ENCODE data around the gene THYN1. TPM values are rescaled to one million over a fixed set of nuclear protein-coding genes. Genes with fewer than 3 reads are reported as not detected.

THYN1 gene
- 32.6 and 33.9 TPM in 2 replicates for total RNA-seq
- long read RNA-seq, transcript THYN1-201 (7 exons, 1,299 nt) = major isoform, 28 of 80 reads
- long read RNA-seq, transcript THYN1-204 (8 exons, 893 nt) = minor isoform, 23 of 80 reads
- long read RNA-seq, transcript THYN1-203 (8 exons, 943 nt) = minor isoform, 5 of 80 reads
- long read RNA-seq, partial matches to known transcripts = 12 of 80 reads
- long read RNA-seq, other reads (novel, unspliced or antisense) = 8 of 80 reads

DNA sequence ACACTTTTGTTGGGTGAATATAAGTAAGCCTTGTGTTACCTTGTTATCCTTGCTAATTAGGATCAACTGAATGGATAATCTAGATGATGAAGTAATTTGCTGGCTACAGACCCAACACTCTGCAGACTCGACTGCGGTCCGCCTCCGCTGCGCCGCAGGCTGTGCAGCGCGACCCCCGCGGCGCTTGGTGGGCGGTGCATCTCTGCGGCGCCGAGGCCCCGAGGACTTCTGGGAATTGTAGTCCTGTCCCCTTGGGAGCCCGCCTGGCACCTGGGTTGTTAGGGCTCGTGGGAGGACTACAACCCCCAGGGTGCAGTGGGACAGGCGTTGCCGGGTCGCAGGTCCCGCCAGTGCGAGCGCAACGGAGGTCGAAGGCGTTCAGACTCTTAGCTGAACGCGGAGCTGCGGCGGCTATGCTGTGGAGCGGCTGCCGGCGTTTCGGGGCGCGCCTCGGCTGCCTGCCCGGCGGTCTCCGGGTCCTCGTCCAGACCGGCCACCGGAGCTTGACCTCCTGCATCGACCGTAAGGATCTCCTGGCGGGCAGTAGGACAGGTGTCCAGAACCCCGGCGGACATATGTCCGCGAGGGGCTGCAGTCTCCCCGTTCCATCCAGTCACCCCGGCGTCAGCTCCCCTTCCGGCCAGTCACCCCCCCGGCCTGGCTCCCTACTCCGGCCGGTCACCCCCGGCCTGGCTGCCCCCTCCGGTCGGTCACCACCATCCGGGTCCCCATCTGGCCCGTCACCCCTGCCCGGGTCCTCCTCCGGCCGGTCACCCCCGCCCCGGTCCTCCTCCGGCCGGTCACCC lies at the start of gene THYN1, which contains the start of gene ACAD8:
Gene THYN1, minus strand, starts transcription at position 165 of the 806 bp plus-strand sequence. CDS start 470 bp downstream, outside the sequence.
Gene ACAD8, plus strand, starts transcription at position 381 of the 806 bp plus-strand sequence. Its CDS starts 33 bp downstream, at position 414.
- no peak for TF ChIP-seq CTCF (IDR thresholded peaks at IDR 0.05)
- DNase-seq (ENCODE audit: extremely low spot score, unreplicated experiment) = peak; percentile 98
- H3K9me3 Mint-ChIP-seq (ENCODE audit: unreplicated experiment) = no peaks in the 10 kb centered on the region
- no peaks in the 10 kb centered on the region for H3K27me3 Mint-ChIP-seq (ENCODE audit: unreplicated experiment)
- H3K36me3 Mint-ChIP-seq (ENCODE audit: unreplicated experiment) = peaks cover 12% of the 10 kb centered on the region
- peak within 1 kb of the TSS; percentile 73 for H3K27ac Mint-ChIP-seq (ENCODE audit: unreplicated experiment)
- H3K4me1 Mint-ChIP-seq (ENCODE audit: unreplicated experiment) = peaks cover 20% of the 10 kb centered on the region
- H3K4me3 Mint-ChIP-seq (ENCODE audit: unreplicated experiment) = peak within 1 kb of the TSS; percentile 86

GRCh38 chr11:134294664-134295063 lies 41.5 kb upstream of the THYN1 start:
- peaks cover 6% of the 10 kb centered on the region for H3K27me3 Mint-ChIP-seq (ENCODE audit: unreplicated experiment)
- H3K36me3 Mint-ChIP-seq (ENCODE audit: unreplicated experiment) = no peaks in the 10 kb centered on the region
- H3K4me1 Mint-ChIP-seq (ENCODE audit: unreplicated experiment) = no peaks in the 10 kb centered on the region

DNA sequence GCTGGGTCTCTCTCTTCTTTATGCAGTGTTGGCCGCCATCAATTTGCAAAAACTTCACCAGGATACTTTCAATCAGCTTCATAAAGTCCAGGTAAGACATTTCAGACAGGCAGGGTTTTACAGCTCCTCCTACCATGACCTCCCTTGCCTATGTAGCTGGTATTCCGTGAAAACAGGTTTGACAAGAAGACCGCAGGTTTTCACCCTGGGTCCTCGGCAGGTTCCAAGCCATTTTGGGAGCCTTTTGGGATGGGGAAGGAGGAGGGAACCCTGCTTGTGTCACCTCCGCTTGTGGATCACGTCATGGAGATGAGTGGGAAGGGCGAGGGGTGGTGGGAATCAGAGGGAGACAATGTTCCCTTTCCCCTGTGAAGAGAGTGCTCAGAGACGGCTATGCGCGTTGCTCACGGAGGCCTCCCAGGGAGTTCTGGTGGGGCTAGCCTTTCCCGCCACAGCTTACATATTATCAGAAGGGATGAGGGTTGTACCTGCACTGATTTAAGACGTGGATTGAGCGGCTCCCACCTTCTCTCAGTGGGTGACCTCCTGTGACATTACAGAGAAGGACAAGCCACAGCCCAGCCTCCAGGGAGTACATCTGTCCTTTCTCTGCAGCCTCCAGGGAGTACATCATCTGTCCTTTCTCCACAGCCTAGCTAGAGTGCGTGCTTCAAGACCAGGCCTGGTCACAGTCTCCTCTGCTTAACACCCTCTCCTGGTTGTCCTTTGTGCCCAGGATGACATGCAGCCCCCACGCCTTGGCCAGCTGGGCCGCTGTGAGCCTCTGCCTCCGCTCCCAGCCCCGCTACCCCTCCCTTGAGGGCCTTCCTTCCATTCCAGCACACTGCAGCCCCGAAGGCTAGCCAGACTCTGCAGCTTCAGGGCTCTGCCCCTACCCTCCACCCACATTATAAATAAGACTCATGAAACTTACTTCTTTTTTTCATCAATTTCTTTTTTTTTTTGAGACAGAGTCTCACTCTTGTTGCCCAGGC lies 40.3 kb upstream of the THYN1 start:
- Mint-ChIP-seq H3K4me1 (ENCODE audit: unreplicated experiment) (no peaks in the 10 kb centered on the region), H3K36me3 (ENCODE audit: unreplicated experiment) (no peaks in the 10 kb centered on the region), H3K27me3 (ENCODE audit: unreplicated experiment) (peaks cover 11% of the 10 kb centered on the region), H3K27ac (ENCODE audit: unreplicated experiment) (no peak overlapping the region), H3K4me3 (ENCODE audit: unreplicated experiment) (no peak overlapping the region), H3K9me3 (ENCODE audit: unreplicated experiment) (no peaks in the 10 kb centered on the region)
- TF ChIP-seq CTCF (IDR thresholded peaks at IDR 0.05) = no peak
- DNase-seq (ENCODE audit: extremely low spot score, unreplicated experiment) = no peak

More at GRCh38 chr11:134294664-134295063, 41.5 kb upstream of the THYN1 start:
- no peak for DNase-seq (ENCODE audit: extremely low spot score, unreplicated experiment)
- no peak overlapping the region for H3K4me3 Mint-ChIP-seq (ENCODE audit: unreplicated experiment)
- no peak overlapping the region for H3K27ac Mint-ChIP-seq (ENCODE audit: unreplicated experiment)
- H3K9me3 Mint-ChIP-seq (ENCODE audit: unreplicated experiment) = no peaks in the 10 kb centered on the region
- TF ChIP-seq CTCF (IDR thresholded peaks at IDR 0.05) = no peak

GRCh38 chr11:134292661-134293060 lies 39.5 kb upstream of the THYN1 start:
- Mint-ChIP-seq H3K4me3 (ENCODE audit: unreplicated experiment) (no peak overlapping the region), H3K9me3 (ENCODE audit: unreplicated experiment) (no peaks in the 10 kb centered on the region), H3K27ac (ENCODE audit: unreplicated experiment) (no peak overlapping the region), H3K27me3 (ENCODE audit: unreplicated experiment) (peaks cover 16% of the 10 kb centered on the region), H3K4me1 (ENCODE audit: unreplicated experiment) (no peaks in the 10 kb centered on the region), H3K36me3 (ENCODE audit: unreplicated experiment) (no peaks in the 10 kb centered on the region)
- DNase-seq (ENCODE audit: extremely low spot score, unreplicated experiment) = no peak
- no peak for TF ChIP-seq CTCF (IDR thresholded peaks at IDR 0.05)

Data from osteocyte (in vitro differentiated cells).